Esophagus squamous epithelium (tissue), 4 donors: ENCODE measurements around the gene MFSD6L.
A peak's percentile ranks its signal among the peaks of the same experiment; 100 is the strongest.

Experiments used
- POLR2A ChIP-seq, 4 donors: fragments of 450-650 bp; IDR thresholded peaks; one replicate each; pipeline ENCODE4 v1.6.1; 2017; ENCODE audit warnings: antibody characterized with exemption in 4 of 4, mild to moderate bottlenecking in 4 of 4, moderate library complexity in 3 of 4
- TF ChIP-seq, protein P1 (sequence below), 6 experiments: fragments of 450-650 bp in 4 of 6; fragments of 200-600 bp in 2 of 6; sonication (generic) in 2 of 6; IDR thresholded peaks; one replicate each; pipeline ENCODE4 v1.5.1; 2016 to 2019; ENCODE audit warnings: antibody characterized with exemption in 6 of 6, mild to moderate bottlenecking in 4 of 6, moderate library complexity in 4 of 6

DNA sequence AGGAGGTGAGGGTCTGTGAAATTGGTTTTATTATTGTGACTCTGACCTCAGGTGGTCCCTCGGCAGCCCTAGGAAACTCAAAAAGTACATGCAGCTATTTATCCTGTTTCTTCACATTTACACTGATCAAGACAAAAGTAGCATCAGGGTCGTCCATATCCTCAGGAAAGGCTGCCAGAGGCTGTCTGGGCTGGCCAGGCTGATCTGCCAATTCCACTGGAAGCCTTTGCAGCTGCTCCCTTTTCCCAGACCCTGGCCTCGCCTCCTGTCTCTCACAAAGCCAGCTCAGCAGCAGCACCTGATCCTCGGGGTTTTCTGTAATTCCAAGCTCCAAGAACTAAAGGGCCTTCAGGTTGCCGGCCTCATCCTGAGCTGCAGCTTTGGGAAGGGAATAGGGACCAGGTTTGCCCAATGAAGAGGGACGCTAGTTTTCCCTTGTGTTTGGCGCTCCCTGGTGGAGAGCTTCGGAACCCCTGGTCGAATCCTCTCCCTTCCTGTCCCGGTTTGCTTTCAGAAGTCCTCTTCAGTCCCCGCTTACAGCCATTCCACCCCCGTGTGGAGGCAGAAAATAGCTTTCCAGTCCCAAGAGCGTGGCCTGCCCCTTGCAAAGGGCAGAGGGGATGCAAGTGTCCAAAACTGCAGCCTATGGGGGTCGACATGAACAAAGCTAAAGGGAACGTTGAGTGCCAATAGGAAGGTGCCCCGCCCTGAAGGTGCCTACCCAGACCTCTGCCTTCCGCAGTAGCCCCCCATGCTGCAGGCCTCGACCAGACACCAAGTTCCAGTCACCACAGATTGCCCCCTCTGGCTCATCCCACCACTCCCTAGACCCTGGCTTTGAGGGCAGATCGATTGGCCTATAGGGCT, 13.4 kb downstream of the MFSD6L start:
- TF ChIP-seq, protein P1, sequence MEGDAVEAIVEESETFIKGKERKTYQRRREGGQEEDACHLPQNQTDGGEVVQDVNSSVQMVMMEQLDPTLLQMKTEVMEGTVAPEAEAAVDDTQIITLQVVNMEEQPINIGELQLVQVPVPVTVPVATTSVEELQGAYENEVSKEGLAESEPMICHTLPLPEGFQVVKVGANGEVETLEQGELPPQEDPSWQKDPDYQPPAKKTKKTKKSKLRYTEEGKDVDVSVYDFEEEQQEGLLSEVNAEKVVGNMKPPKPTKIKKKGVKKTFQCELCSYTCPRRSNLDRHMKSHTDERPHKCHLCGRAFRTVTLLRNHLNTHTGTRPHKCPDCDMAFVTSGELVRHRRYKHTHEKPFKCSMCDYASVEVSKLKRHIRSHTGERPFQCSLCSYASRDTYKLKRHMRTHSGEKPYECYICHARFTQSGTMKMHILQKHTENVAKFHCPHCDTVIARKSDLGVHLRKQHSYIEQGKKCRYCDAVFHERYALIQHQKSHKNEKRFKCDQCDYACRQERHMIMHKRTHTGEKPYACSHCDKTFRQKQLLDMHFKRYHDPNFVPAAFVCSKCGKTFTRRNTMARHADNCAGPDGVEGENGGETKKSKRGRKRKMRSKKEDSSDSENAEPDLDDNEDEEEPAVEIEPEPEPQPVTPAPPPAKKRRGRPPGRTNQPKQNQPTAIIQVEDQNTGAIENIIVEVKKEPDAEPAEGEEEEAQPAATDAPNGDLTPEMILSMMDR (IDR thresholded peaks at IDR 0.05) = peak; percentile 61 to 83 (median 73)
- TF ChIP-seq POLR2A (IDR thresholded peaks at IDR 0.05) = no peak
